RCC 7860 (cell line): ENCODE measurements around the gene MSI2.

Source experiments
- DNase-seq: peaks from one replicate; pipeline ENCODE4 v3.0.0-alpha.2; 2015; ENCODE audit warnings: low spot score
- FAIRE-seq: peaks from 2 replicates; lab custom pipeline; 2012; peaks lifted over from hg19 to GRCh38; lab: Jason Lieb, UNC

The MSI2 gene

DNA sequence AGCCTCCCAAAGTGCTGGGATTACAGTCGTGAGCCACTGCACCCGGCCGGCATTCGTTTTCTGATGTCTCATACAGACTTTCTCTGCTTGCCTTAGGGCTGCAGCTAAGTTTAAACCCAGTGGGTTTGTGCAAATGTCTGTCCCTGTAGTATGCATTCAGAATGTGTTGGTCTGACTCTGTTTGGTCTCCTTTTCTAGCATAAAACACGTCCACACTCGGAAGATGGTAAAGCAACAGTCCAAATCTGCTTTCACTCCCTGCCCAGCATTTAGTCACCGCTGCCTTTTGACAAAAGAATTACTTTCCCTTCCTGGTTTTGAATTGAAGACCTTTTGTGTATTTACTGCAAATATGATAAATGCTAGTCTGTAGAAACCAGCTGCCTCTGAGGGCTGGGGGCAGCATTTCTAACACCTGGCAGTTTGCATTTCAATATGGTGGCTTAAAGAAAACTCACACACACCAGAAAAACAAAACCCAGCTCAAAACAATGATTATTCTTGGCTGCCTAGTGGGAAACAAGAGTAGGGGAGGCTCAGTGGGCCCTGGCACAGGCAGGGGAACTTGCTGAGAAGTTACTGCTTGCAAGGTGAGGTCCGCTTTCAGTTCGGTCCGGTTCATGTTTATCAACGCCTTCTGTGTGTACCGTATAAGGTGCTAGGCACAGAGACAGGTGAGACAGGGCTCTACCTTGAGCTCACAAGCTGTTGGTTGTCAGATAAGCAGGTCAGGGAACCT lies 56.9 kb downstream of the MSI2 start:
- DNase-seq, result no peak
- FAIRE-seq, result no peak

DNA sequence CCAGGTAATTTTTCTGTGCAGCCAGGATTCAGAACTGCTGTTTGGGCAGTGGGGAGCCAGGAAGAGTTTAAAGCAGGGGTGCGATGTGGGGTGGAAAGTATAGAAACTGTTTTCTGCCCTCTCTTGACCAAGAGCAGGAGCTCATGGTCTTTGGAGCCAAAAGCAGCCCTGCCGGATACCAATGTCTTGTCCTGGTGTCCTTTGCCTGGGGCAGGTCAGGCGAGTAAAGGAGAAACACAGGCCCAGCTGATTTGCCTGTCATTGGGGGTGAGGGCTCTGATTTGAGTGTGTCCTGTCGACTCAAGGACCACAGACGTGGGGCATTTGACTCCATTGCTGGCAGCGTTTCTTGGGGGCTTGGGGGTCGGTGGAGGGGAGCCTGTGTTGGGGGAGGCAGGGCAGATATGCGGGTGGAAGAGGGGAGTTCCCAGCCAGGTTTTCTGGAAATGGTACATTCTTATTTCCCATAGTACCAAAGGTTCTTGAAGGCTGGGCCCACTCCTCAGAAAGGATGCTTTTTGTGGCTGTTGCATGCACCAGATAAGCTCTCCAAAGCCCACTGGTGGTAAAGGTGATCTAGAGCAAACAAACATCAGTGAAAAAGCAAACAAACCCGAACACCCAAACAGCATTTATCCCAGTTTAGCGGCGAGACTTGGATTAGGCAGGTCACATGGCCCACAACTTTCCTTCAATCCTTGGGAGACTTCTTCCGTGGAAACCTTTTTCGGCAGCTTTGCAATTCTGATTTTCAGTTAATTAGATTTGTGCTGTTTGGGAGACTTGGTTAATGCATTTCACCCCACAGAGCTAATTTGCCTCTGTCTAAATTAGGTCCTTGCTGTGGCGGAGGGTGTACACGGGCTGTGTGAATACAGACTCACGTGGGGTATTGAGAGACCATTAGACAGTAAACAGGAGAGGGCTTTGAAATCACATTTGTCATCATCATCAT lies 59.0 kb downstream of the MSI2 start:
- FAIRE-seq, result no peak
- no peak for DNase-seq

DNA sequence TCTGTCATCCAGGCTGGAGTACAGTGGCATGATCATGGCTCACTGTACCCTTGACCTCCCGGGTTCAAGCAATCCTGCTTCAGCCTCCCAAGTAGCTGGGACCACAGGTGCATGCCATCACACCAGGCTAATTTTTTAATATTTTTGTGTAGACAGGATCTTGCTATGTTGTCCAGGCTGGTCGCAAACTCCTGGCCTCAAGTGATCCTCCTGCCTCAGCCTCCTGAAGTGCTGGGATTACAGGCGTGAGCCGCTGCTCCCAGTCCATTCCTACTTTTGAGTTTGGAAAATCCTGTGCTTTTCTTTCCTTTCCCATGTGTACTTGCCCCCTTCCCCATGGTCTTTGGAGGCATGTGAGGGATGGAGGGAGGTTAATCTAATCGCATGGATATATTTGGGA lies 60.0 kb downstream of the MSI2 start:
- FAIRE-seq (no peak), DNase-seq (no peak)

DNA sequence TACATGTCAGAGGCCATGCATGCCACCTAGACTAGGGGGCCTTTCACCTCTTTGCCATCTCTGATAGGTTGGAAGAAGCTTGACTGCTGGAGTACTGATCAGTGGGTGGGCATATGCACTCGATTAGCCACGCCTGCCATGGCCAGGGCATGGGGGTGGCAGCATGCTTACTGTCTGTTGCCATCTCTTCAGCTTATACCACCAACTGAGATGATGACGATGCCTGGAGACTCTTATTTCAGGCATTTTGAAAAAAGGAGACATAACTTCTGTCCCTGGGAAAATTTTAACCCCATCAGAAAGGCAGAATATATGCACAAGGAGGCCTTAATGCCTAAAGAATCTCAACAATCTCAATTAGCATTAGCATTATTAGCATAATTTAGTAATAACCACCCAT lies 60.8 kb downstream of the MSI2 start:
- DNase-seq (no peak), FAIRE-seq (no peak)

- FAIRE-seq, result no peak
- DNase-seq, result no peak
Measured at GRCh38 chr17:57318913-57319312, 62.6 kb downstream of the MSI2 start.

DNA sequence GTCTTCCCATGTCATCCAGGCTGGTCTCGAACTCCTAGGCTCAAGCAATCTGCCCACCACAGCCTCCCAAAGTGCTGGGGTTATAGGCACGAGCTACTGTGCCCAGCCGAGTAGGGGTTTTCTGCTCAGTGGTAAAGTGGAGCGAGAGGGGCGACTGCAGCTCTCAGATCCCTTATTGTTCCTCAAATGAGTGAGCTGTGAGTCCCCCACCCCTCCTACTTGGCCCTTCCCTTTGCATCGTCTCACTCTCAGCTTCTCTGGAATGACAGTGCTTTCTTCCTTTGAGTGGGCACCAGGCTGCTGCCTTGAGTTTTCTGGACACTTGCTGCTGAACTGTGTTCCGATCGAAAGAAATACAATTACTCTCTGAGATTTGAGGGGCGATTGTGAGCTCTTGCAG lies 63.5 kb downstream of the MSI2 start:
- no peak for DNase-seq
- no peak for FAIRE-seq

DNA sequence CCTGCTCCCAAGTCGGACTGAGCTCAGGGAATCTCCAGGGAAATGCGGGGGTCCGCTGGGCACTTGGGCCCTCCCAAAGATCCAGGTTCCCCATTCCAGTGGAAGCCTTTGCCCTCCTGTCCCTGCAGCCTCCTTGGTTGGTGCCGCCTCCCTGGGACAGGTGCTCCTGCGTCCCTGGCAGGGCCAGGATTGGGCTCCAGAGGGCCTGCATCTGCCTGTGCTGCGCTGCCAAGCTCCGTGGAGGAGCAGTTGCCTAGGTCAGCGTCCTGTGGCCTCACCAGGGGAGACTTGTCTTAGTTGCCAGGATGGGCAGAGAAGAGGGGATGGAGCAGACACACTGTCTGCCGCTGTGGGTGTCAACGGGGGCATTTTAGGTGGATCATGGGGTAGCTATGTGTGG lies 67.1 kb downstream of the MSI2 start:
- no peak for DNase-seq
- no peak for FAIRE-seq

DNA sequence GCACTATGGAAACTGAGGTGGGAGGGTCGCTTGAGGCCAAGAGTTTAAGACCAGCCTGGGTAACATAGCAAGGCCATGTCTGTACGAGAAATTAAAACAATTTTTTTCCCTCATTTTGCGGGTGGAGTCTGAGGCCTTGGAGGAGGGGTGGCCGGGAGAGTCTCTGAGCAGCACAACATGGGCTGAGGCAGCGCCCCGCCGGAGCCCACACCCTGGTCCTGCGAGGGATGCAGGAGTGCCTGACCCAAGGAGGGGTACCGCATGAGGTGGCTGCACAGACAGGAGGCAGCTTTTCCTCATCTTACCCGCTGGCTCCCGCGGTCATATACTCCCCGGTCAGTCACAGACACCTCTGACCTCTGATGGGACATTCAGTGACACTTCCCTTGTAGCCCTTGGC lies 67.7 kb downstream of the MSI2 start:
- DNase-seq (no peak), FAIRE-seq (no peak)

DNA sequence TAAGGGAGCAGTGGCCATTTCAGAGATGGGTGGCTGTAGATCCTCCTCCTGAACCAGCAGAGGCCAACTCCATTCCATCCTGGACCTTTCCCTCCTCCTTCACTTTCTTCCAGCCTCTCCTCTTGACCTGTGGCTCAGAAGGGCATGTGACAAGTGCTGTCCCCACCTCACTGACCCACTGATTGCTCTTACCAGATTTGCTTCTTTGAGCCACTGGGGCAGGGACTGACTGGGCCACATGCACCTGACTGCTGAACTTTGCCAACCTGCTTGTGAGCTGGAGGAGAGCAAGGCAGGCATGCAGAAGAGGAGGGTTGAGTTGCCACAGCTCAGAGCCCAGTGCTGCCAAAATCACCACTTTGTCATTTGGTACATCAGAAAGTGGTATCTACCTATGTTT lies 68.3 kb downstream of the MSI2 start:
- FAIRE-seq (no peak), DNase-seq (no peak)

GRCh38 chr17:57326336-57326735 lies 70.0 kb downstream of the MSI2 start:
- DNase-seq (no peak), FAIRE-seq (no peak)

DNA sequence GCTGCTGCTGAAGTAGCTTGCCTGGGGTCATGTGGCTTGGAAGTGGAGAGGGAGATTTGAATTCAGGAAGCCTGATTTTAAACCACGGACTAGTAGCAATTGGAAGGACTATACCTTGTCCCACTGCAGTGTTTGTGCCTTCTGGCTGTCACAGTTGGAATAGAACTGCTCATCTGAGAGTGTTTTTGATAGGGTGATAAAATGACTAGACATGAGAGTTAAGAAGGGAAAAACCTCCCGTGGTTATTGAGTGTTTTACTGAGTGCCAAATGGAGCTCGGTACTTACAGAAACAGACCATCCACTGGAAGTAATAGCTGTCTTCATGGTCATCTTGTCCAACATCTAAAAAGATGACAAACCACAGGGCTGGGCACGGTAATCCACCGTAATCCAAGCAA lies 70.4 kb downstream of the MSI2 start:
- FAIRE-seq, result no peak
- no peak for DNase-seq

DNA sequence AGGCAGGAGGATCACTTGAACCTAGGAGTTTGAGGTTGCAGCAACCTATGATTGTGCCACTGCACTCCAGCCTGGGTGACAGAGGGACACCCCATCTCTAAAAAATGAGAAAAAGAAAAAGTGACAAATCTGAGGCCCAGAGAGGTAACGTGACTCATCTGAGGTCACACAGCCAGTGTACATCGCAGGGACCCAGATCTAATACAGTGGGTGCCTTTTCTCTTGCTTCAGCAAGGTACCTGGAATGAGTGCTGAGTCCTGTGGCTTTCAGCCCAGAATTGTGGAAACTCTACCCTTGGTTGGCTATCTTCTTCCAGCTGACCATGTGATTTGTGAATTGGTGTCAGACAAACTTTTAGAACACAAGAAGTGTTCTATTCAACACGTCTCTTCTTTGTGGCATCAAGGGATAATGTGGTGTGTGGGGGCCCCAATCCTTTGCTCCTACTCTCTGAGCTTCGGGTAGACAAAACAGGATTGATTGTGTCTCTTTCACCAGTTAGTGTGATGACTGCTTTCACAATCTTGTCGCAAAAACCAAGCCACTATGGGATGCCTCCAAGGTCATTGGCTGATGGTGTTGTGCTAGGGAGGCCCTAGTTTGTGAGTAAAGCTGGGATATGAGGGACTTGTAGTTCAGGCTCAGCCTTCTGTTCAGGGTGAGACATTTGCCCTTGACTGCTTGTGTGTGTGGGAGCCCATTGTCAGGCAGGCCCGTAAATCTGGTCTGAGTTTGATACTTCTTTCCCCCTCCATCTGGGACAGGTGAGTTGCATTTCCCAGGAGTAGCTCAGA lies 71.0 kb downstream of the MSI2 start:
- DNase-seq (no peak), FAIRE-seq (no peak)

GRCh38 chr17:57328109-57328882 lies 72.0 kb downstream of the MSI2 start:
- DNase-seq, result no peak
- FAIRE-seq, result no peak

DNA sequence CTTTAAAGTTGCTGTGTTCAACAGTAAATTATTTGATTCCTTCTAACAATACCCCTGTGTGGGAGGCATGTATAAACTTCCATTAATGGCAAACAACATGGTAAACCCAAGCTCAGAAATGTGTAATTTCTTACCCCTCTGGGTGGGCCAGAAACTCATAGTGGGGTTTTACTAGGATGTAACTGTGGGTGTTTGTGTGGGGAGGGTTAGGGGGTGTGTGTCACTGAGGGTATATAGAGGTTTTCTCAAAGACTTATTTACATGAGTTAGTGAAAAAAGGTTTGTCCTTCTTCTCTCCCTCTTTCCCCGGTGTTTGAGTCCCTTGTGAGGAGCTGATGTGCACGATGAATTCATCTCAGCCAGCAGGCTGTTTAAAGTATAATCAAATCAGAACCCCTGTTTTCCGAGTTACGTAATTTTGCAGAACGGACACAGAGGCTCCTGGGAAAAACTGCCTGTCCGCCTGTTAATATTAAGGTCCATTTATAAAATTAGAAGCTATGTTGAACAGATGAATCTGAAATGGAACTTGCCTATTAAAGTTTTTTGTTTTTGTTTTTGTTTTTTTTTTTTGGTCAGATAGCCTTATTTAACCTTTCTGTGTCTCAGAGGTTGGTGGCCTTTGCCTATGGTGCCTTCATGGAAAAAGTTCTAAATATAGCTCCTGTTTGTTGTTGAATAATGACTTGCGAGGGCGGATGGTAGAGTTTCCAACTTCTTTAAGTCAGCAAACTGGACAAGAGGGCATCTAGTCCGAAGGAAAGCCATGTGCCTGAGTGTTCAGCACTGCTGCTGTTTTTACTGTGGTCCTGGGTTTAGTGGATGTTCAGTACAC lies 73.3 kb downstream of the MSI2 start:
- DNase-seq (no peak), FAIRE-seq (no peak)

- no peak for FAIRE-seq
- DNase-seq, result no peak
Measured at GRCh38 chr17:57330587-57330986, 74.3 kb downstream of the MSI2 start.

DNA sequence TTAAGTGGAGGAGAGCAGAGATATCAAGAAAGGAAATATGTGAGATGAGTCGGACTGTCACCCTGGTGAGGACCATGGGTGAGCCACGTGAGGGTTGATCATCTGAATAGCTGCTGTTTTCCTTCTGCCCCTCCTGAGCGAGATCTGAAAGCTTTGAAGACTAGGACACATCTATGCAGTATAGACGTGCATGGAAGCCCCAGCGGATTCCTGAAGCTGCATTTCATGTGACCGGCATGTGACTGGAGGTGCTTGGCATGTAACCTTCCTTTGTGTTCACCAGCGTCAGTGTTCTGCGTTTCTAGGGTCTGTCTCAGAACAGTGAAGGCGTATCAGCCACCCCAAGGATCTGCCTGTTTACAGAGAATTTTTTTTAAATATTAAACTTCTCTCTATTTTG lies 75.1 kb downstream of the MSI2 start:
- DNase-seq, result no peak
- FAIRE-seq, result no peak

GRCh38 chr17:57332501-57332900 lies 76.2 kb downstream of the MSI2 start:
- DNase-seq (no peak), FAIRE-seq (no peak)

DNA sequence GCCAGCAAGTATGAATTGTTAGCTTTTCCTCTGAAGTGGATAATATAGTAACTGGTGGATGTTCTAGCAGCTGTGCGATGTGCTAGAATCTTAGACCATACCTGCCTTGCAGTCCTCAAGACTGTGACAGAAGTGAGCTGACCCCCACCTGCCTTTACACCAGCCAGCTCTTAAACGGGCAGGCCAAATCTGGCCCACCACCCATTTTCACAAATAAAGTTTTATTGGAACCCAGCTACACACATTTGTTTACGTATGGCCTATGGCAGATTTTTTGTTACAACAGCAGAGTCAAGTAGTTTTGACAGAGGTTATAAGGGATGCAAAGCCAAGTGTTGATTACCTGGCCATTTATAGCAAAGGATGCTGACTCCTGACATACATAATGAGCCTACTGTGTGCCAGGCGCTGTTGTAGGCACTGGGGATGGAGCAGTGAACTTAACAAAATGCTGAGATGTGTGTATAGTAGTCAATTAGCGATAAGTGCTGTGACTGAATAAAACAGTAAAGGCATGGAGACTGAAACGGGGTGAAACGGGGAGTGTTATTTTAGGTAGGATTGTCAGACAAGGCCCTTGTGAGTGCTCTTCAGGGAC lies 79.0 kb downstream of the MSI2 start:
- no peak for FAIRE-seq
- DNase-seq, result no peak

DNA sequence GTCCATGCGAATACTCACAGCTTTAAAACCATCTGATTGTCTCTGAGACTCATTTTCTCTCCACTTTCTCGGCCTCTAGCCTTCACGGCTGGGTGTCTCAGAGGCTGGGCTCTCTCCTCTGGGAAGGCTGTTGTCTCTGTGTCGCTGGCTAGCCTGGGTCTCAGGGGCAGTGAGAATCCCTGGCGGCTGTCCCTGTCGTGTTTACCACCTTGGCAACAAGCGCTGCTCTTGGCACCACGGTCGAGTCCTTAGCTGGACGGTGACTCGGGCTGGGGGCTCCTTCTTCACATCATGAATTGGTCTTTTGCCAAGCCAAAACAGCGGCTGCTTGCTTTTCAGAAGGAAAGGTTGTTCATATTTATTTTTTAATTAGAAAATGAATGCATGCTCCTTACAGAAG lies 81.1 kb downstream of the MSI2 start:
- no peak for DNase-seq
- no peak for FAIRE-seq
